Duodenal mucosa (tissue), 2 donors: ENCODE data around the gene SLC35A5.
A peak's percentile ranks its signal among the peaks of the same experiment; 100 is the strongest.
"Not testable (repeated sequence)": the region's sequence is repeated elsewhere in the genome, so short reads cannot be mapped to it uniquely, and the experiment has no call there.

Experiments
- H3K27ac ChIP-seq: one replicate; pipeline ENCODE4 v1.7.0; 2013; ENCODE audit warnings: low read depth, low read length
- H3K27me3 ChIP-seq, 2 donors: one replicate each; pipeline ENCODE4 v1.7.0; 2013; ENCODE audit warnings: low read length in 2 of 2, control low read depth in 1 of 2; ENCODE audit not compliant: insufficient read depth in 2 of 2, control insufficient read depth in 1 of 2
- H3K36me3 ChIP-seq, 2 donors: one replicate each; pipeline ENCODE4 v1.7.0; 2013; ENCODE audit warnings: low read length in 2 of 2, control low read depth in 1 of 2; ENCODE audit not compliant: insufficient read depth in 2 of 2, control insufficient read depth in 1 of 2
- H3K4me1 ChIP-seq, 2 donors: one replicate each; pipeline ENCODE4 v1.7.0; 2013; ENCODE audit warnings: low read length in 2 of 2, control low read depth in 1 of 2; ENCODE audit not compliant: insufficient read depth in 2 of 2, control insufficient read depth in 1 of 2
- H3K4me3 ChIP-seq, 2 donors: one replicate each; pipeline ENCODE4 v1.7.0; 2013; ENCODE audit warnings: low read length in 2 of 2, low read depth in 1 of 2
- H3K9ac ChIP-seq, 2 donors: one replicate each; pipeline ENCODE4 v1.7.0; 2013; ENCODE audit warnings: low read length in 2 of 2, low read depth in 1 of 2
- H3K9me3 ChIP-seq, 2 donors: one replicate each; pipeline ENCODE4 v1.7.0; 2013; ENCODE audit warnings: low read length in 2 of 2, control low read depth in 1 of 2; ENCODE audit not compliant: control insufficient read depth in 1 of 2

Gene SLC35A5, protein sequence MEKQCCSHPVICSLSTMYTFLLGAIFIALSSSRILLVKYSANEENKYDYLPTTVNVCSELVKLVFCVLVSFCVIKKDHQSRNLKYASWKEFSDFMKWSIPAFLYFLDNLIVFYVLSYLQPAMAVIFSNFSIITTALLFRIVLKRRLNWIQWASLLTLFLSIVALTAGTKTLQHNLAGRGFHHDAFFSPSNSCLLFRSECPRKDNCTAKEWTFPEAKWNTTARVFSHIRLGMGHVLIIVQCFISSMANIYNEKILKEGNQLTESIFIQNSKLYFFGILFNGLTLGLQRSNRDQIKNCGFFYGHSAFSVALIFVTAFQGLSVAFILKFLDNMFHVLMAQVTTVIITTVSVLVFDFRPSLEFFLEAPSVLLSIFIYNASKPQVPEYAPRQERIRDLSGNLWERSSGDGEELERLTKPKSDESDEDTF

DNA sequence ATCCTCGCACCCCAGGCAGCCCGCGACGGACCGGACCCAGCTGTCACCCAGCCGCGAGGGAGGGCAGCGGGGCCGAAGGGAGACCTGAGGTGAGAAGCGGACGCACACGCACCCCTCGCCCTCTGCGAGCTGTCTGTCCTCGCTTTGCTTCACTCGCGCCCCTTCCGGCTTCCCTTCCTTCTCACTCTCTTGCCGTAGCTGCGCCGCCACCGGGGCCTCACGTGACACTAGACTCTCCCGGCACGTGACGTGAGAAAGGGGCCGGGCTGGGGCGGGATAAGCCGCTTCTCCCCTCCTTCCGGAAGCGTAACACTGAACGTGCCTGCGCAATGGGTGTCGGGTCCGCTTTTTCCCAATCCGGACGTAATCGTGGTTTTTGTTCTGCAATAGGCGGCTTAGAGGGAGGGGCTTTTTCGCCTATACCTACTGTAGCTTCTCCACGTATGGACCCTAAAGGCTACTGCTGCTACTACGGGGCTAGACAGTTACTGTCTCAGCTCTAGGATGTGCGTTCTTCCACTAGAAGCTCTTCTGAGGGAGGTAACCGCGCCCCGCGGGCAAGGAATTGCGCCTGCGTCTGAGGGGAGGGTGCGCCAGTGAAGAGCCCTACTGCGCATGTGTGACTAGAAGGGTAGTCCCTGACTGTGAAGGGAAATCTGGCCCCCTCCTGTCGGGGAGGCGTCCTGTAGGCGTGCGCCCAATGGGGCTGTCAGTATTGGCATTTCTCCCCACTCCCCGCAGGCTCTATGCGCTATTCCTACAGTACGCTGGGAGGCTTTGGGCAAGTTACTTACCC is at the start of gene SLC35A5, which contains the start of gene ATG3:
Gene SLC35A5, plus strand, starts transcription at position 312 of the 796 bp plus-strand sequence. CDS start 1,359 bp downstream, outside the sequence.
Gene ATG3, minus strand, starts transcription at position 229 of the 796 bp plus-strand sequence. CDS start 434 bp downstream, outside the sequence.
- Histone ChIP-seq H3K36me3 (peaks cover 0 to 4% of the 10 kb centered on the region in 2 donors), H3K4me1 (peaks cover 22 to 35% of the 10 kb centered on the region in 2 donors), H3K27ac (peak within 1 kb of the TSS; percentile 98), H3K9me3 (no peaks in the 10 kb centered on the region), H3K9ac (peak within 1 kb of the TSS; percentile 86 to 95), H3K27me3 (no peaks in the 10 kb centered on the region), H3K4me3 (peak within 1 kb of the TSS; percentile 98 to 99)

DNA sequence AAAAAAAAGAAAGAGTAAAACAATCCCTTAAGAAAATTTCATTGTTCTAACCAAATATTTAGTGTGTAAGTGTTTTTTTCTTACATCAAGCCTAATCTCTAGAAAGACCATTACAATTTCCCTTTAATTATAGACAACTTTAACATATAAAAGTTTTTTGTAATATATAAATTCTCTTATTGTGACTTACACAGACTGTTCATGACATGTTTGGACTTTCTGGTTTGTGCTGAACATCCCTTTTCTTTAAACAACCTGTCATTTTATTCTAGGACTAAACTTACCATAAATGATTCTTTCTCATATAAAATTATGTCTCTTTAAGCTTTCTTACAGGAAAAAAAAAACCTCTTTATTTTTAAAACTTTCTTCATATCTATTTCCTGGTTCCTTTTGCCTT is 49.5 kb upstream of the SLC35A5 start:
- H3K4me1 ChIP-seq = no peaks in the 10 kb centered on the region
- no peak overlapping the region for H3K9ac ChIP-seq
- peaks cover 0 to 2% of the 10 kb centered on the region in 2 donors for H3K9me3 ChIP-seq
- no peaks in the 10 kb centered on the region for H3K27me3 ChIP-seq
- no peaks in the 10 kb centered on the region for H3K36me3 ChIP-seq
- H3K4me3 ChIP-seq = no peak overlapping the region
- H3K27ac ChIP-seq = no peak overlapping the region

DNA sequence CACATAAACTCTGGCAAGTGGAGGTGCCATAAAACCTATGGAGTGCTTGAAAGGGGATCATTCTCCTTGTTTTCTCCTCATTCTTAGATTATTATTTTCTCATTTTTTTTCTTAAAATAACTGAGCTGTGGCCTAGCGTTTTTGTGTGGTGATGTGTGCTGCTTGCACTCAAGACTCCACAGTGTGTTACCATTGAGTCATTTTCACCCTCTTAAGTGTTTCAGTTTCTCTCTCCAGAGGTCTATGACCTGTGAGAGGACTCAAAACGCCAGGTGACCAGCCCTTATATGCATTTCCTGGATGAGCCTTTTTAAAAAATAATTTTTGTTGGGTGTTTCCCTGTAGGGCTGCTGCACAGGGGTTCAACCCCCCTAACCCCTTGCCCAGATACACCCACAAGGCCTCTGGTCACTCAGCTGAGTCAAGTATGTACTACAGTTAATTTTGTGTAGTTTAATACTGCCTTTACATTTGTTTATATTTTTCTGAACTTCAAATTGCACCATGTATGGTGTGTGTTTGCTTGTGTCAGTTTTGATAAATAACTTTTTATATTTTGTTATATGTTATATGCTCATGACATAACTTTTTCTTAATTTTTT is 47.2 kb upstream of the SLC35A5 start:
- no peaks in the 10 kb centered on the region for H3K4me1 ChIP-seq
- no peak overlapping the region for H3K27ac ChIP-seq
- H3K4me3 ChIP-seq = no peak overlapping the region
- no peaks in the 10 kb centered on the region for H3K27me3 ChIP-seq
- no peak overlapping the region for H3K9ac ChIP-seq
- peaks cover 0 to 2% of the 10 kb centered on the region in 2 donors for H3K9me3 ChIP-seq
- no peaks in the 10 kb centered on the region for H3K36me3 ChIP-seq

DNA sequence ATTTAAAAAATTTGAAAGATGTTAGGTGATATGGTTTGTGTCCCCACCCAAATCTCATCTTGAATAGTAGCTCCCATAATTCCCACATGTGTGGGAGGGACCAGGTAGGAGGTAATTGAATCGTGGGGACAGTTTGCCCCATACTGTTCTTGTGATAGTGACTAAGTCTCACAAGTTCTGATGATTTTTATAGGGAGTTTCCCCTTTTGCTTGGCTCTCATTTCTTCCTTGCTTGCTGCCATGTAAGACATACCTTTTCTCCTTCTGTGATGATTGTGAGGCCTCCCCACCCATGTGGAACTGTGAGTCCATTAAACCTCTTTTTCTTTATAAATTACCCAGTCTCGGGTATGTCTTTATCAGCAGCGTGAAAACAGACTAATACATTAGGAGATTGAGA is 42.9 kb upstream of the SLC35A5 start:
- not testable (repeated sequence) for H3K27ac ChIP-seq, H3K4me3 ChIP-seq, H3K9me3 ChIP-seq, H3K9ac ChIP-seq, H3K27me3 ChIP-seq, H3K36me3 ChIP-seq, H3K4me1 ChIP-seq

DNA sequence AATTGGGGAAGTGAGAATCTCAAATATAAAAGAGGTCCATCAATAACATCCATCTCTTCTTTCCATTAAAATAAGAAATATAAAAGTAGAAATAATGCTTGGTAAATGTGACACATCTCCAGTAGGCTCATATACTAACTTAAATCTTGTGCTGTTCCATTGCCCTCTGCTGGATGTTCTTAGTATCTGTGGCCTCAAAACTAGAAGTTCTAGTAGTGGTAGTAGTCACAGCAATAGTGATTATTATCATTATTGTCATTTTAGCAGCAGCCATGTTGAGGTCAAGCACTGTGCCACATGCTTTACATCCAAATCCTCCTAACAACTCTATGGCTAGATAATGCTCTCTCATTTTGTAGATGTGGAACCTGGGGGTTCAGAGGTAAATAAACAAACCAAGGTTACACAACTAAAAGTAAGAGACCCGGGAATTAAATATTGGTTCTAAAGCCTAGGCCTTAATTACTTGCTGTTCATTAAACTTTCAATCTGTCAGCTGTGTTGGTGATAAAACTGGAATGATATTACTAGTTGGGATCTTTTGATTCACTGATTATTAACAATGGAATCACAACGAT is 42.3 kb upstream of the SLC35A5 start:
- H3K27ac ChIP-seq = no peak overlapping the region
- no peaks in the 10 kb centered on the region for H3K9me3 ChIP-seq
- no peak overlapping the region for H3K4me3 ChIP-seq
- H3K36me3 ChIP-seq = no peaks in the 10 kb centered on the region
- no peaks in the 10 kb centered on the region for H3K4me1 ChIP-seq
- no peak overlapping the region for H3K9ac ChIP-seq
- H3K27me3 ChIP-seq = no peaks in the 10 kb centered on the region

DNA sequence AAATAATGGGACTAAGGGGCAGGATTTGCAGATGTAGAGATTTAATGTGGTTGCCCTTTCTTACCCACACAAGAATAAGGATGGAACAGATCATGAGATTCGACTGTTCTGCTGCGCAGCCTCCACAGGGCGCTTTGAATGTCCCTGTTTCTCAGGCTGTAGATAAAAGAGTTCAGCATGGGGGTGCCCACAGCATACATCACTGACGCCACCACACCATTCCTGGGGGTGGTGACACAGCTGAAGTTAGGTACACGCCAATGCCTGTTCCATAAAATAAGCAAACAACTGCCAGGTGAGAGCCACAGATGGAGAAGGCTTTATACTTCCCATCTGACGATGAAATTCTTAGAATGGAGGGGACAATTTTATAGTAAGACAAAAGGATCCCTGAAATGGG is 37.7 kb upstream of the SLC35A5 start:
- not testable (repeated sequence) for H3K4me1 ChIP-seq, H3K27ac ChIP-seq, H3K9me3 ChIP-seq, H3K9ac ChIP-seq, H3K27me3 ChIP-seq, H3K4me3 ChIP-seq
- peaks cover 6 to 13% of the 10 kb centered on the region in 2 donors for H3K36me3 ChIP-seq

DNA sequence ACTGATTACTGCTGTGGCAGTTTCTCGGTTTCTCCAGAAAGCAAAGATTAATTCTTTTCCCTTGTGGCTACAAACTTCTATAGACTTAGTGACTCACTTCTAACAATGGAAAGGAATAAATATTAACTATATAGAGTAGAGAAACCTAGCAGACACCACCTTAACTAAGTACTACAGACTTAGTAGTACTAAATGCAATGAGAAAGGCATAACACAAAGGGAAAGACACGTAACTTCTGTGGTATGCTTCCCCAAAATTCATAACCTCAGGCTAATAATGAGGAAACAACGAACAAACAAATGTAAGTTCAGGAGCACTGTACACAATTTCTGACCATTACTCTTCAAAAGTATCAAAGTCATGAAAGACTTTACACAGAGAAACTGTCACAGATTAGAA is 31.3 kb upstream of the SLC35A5 start:
- H3K27me3 ChIP-seq = no peaks in the 10 kb centered on the region
- no peak overlapping the region for H3K9ac ChIP-seq
- no peaks in the 10 kb centered on the region for H3K9me3 ChIP-seq
- no peaks in the 10 kb centered on the region for H3K4me1 ChIP-seq
- H3K4me3 ChIP-seq = no peak overlapping the region
- H3K27ac ChIP-seq = no peak overlapping the region
- H3K36me3 ChIP-seq = peaks cover 13 to 45% of the 10 kb centered on the region in 2 donors

DNA sequence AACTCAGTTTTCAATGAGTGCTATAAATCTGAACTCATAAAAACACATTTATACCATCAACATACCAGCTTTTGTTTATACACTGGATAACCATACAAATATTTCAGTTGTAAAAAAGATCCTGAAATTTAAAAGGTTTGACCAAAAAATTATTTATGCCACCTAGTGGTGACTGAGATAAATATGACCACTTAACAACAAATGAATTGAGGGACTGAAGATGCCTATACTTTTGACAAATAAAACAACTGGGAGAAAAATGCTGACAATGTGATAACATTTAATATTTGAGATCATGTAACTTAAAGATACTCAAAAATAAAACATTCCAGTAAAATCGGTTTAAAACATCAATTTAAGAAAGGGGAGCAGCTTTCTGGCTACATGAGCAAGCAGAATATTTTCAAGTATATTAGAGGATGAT is 30.5 kb upstream of the SLC35A5 start:
- Histone ChIP-seq H3K36me3 (peaks cover 13 to 50% of the 10 kb centered on the region in 2 donors), H3K4me1 (no peaks in the 10 kb centered on the region), H3K9me3 (no peaks in the 10 kb centered on the region), H3K27ac (no peak overlapping the region), H3K9ac (no peak overlapping the region), H3K27me3 (no peaks in the 10 kb centered on the region), H3K4me3 (no peak overlapping the region)

DNA sequence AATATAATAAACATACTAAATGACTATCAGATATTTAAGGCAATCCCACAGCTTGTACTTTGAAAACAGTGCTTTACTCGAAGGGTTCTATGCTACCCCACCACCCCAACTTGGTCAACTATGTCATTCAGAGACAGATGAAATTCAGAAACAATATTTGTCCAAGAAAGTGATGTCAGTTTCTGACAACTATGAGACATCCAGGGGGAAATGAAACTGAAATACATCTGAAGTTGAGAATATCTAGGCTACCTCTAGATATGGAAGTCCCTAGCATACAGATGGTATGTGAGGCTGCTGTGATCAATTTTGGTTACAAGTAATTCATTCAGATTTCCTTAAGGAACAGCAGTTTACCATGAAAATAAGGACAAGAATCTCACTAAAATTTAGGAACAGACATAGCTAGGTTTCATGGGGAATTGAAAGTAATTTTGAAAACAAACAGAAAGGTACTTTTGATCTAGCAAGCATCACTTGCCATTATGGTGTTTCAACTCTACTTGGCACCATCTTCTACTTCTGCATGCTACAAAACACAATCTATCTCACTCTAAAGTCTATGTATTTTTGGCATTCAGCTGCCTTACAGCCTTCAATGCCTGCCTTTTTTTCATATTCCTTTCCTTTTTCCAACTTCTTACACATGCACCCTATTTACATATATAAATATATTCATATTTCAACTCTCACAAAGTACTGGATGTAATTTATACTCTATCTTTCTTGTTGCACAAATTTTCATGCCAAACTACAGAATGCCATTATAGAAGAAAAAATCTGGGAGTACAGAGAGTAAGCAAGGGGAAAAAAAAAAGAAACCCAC is 21.8 kb upstream of the SLC35A5 start:
- no peaks in the 10 kb centered on the region for H3K27me3 ChIP-seq
- H3K9ac ChIP-seq = no peak overlapping the region
- H3K9me3 ChIP-seq = no peaks in the 10 kb centered on the region
- H3K4me1 ChIP-seq = peaks cover 0 to 3% of the 10 kb centered on the region in 2 donors
- H3K36me3 ChIP-seq = peaks cover 5 to 34% of the 10 kb centered on the region in 2 donors
- H3K27ac ChIP-seq = no peak overlapping the region
- no peak overlapping the region for H3K4me3 ChIP-seq
